Retinal pigment epithelial cell (primary cell): Measurements from ENCODE around the gene KRT4.
"Not testable (repeated sequence)": the region's sequence is repeated elsewhere in the genome, so short reads cannot be mapped to it uniquely, and the experiment has no call there.

Source experiments
- DNase-seq: peaks from one replicate; pipeline ENCODE4 v3.0.0-alpha.2; 2010; ENCODE audit warnings: low read depth
- H3K4me3 ChIP-seq: 2 replicates; pipeline ENCODE4 v1.5.1; 2011; ENCODE audit warnings: mild to moderate bottlenecking, low read length, control low read depth, moderate library complexity
- CTCF ChIP-seq: conservative IDR thresholded peaks from 2 replicates; pipeline ENCODE4 v1.5.1; 2011; ENCODE audit warnings: low read depth, low read length, control low read depth, inconsistent platforms

The KRT4 gene

GRCh38 chr12:52795694-52796428, 18.1 kb downstream of the KRT4 start, which contains the start of gene KRT3:
Gene KRT3, minus strand, starts transcription at chr12:52796117. Its CDS starts 75 bp downstream, at chr12:52796042.
- no peak for DNase-seq

DNA sequence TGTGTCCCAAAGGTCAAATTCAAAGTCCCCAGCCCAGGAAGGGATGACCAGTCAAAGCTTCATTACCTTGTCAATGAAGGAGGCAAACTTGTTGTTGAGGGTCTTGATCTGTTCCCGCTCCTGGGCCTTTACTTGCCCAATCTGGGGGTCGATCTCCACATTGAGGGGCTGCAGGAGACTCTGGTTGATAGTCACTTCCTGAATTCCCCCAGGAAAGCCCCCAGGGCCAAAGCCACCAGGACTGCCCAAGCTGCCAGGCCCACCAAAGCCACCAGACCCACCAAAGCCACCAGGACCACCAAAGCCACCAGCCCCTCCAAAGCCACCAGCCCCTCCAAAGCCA, 18.6 kb downstream of the KRT4 start:
- H3K4me3 ChIP-seq, DNase-seq: not testable (repeated sequence)

More at GRCh38 chr12:52795694-52796428, 18.1 kb downstream of the KRT4 start, which contains the start of gene KRT3:
- no peak for TF ChIP-seq CTCF
- no peak within 1 kb of the TSS for H3K4me3 ChIP-seq

GRCh38 chr12:52794479-52795331, 19.2 kb downstream of the KRT4 start:
- no peak for DNase-seq

GRCh38 chr12:52792185-52793029, 21.5 kb downstream of the KRT4 start:
- no peak overlapping the region for H3K4me3 ChIP-seq
- TF ChIP-seq CTCF, result no peak
- DNase-seq, result no peak

More at GRCh38 chr12:52794479-52795331, 19.2 kb downstream of the KRT4 start:
- TF ChIP-seq CTCF, result no peak
- H3K4me3 ChIP-seq, result no peak overlapping the region

- no peak for TF ChIP-seq CTCF
- no peak for DNase-seq
- H3K4me3 ChIP-seq, result no peak overlapping the region
These were observed 22.4 kb downstream of the KRT4 start for GRCh38 chr12:52791271-52792184.

DNA sequence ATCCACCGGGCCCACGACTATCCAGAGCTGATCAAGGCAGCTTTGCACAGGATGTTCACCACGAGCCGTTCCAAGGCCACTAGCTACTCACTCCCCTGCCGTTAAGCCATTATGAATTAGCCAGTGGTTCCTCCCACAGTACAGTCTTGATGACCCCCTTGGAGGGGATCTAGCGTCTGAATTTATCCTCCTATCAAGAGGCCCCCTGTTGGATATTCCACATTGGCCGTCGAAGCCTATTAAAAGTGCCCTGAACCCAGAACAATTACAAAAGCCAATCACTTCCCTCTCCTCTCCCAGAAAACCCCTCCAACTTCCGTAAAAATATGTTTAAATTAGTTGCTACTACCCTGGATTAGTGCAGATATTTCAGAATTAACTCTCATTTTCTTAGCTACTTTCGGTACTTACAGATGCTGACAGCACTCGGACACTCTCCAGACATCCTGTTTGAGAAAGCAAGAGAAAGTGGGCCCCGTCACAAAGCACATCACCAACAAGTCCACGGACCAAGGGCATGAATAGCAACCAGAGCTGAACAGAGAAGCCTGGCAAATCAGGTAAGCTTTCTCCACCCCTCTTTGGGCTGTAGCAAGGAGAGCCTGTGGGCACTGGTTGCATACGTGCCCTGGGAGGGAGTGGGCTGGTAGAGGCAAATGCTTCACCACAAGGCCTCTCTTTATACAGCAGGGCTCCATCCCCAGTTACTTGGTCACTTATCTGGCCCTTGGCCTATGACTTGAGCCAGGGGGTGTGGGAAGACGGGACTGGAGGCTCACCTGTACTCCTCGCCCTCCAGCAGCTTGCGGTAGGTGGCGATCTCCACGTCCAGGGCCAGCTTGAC, 23.3 kb downstream of the KRT4 start:
- TF ChIP-seq CTCF, result no peak
- DNase-seq, result no peak
- H3K4me3 ChIP-seq, result no peak overlapping the region
